ENCODE data around the gene SPATA3.
A peak's percentile ranks its signal among the peaks of the same experiment; 100 is the strongest.

DNA sequence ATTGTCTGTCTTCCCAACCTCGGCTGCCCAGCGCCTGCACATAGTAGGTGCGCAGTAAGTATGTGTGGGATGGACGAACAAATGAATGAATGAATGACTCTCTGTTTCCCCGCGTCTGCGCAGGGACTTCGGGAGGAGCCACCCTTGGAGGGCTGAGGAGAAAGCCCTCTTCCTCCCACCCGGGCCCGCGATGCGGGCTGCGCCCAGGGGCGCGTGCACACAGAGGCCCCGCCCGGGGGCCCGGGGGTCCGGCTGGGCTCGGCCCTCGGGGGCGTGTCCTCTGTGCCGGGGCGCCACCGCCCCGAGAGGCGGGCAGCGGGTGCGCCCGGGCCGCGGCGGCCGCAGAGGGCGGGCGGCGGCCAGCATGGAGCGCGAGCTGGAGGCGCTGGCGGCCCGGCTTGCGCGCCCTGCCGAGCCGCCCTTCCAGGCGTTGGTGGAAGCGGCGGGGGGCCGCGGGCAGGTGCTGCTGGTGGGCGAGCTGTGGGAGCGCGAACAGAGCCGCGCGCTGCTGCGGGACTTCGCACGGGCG, 41.3 kb downstream of the SPATA3 start, which contains the start of gene C2orf72:
- TF ChIP-seq, protein P1, sequence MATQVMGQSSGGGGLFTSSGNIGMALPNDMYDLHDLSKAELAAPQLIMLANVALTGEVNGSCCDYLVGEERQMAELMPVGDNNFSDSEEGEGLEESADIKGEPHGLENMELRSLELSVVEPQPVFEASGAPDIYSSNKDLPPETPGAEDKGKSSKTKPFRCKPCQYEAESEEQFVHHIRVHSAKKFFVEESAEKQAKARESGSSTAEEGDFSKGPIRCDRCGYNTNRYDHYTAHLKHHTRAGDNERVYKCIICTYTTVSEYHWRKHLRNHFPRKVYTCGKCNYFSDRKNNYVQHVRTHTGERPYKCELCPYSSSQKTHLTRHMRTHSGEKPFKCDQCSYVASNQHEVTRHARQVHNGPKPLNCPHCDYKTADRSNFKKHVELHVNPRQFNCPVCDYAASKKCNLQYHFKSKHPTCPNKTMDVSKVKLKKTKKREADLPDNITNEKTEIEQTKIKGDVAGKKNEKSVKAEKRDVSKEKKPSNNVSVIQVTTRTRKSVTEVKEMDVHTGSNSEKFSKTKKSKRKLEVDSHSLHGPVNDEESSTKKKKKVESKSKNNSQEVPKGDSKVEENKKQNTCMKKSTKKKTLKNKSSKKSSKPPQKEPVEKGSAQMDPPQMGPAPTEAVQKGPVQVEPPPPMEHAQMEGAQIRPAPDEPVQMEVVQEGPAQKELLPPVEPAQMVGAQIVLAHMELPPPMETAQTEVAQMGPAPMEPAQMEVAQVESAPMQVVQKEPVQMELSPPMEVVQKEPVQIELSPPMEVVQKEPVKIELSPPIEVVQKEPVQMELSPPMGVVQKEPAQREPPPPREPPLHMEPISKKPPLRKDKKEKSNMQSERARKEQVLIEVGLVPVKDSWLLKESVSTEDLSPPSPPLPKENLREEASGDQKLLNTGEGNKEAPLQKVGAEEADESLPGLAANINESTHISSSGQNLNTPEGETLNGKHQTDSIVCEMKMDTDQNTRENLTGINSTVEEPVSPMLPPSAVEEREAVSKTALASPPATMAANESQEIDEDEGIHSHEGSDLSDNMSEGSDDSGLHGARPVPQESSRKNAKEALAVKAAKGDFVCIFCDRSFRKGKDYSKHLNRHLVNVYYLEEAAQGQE (IDR thresholded peaks at IDR 0.05): no peak
- peak; percentile 35; the same call in 1 of the 2 replicates for TF ChIP-seq PHF8 (IDR thresholded peaks at IDR 0.05; ENCODE audit: borderline replicate concordance, low read depth)
- TF ChIP-seq, protein P2, sequence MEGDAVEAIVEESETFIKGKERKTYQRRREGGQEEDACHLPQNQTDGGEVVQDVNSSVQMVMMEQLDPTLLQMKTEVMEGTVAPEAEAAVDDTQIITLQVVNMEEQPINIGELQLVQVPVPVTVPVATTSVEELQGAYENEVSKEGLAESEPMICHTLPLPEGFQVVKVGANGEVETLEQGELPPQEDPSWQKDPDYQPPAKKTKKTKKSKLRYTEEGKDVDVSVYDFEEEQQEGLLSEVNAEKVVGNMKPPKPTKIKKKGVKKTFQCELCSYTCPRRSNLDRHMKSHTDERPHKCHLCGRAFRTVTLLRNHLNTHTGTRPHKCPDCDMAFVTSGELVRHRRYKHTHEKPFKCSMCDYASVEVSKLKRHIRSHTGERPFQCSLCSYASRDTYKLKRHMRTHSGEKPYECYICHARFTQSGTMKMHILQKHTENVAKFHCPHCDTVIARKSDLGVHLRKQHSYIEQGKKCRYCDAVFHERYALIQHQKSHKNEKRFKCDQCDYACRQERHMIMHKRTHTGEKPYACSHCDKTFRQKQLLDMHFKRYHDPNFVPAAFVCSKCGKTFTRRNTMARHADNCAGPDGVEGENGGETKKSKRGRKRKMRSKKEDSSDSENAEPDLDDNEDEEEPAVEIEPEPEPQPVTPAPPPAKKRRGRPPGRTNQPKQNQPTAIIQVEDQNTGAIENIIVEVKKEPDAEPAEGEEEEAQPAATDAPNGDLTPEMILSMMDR (IDR thresholded peaks at IDR 0.05): no peak
- TF ChIP-seq EP300 (IDR thresholded peaks at IDR 0.05): no peak
